KMS-11 (cell line): Measurements from ENCODE around the gene YEATS2.

Source experiments
- H2AFZ ChIP-seq: fragments of 200-600 bp; sonication (generic); 2 replicates; pipeline ENCODE4 v1.6.1; 2016; ENCODE audit warnings: antibody characterized with exemption, mixed run types, low read depth
- H3K27ac ChIP-seq: fragments of 200-600 bp; sonication (generic); 2 replicates; pipeline ENCODE4 v1.6.1; 2016; ENCODE audit warnings: mild to moderate bottlenecking, mixed run types
- H3K27me3 ChIP-seq: fragments of 200-600 bp; sonication (generic); 2 replicates; pipeline ENCODE4 v1.6.1; 2017; ENCODE audit warnings: mild to moderate bottlenecking, low read depth, mixed run types, moderate library complexity; ENCODE audit not compliant: insufficient read depth
- H3K36me3 ChIP-seq: fragments of 200-600 bp; sonication (generic); 2 replicates; pipeline ENCODE4 v1.6.1; 2017; ENCODE audit warnings: mild to moderate bottlenecking, mixed run types; ENCODE audit not compliant: insufficient read depth
- H3K4me1 ChIP-seq: fragments of 200-600 bp; sonication (generic); 2 replicates; pipeline ENCODE4 v1.6.1; 2016; ENCODE audit warnings: mild to moderate bottlenecking, low read depth, mixed run types; ENCODE audit not compliant: poor library complexity, severe bottlenecking
- H3K4me2 ChIP-seq: fragments of 200-600 bp; sonication (generic); 2 replicates; pipeline ENCODE4 v1.7.0; 2016; ENCODE audit warnings: mild to moderate bottlenecking, mixed run types
- H3K4me3 ChIP-seq: fragments of 200-600 bp; sonication (generic); IDR thresholded peaks from 2 replicates; pipeline ENCODE4 v1.6.1; 2017; ENCODE audit warnings: low read depth, low read length, mixed read lengths; ENCODE audit not compliant: insufficient read depth
- H3K79me2 ChIP-seq: fragments of 200-600 bp; sonication (generic); 2 replicates; pipeline ENCODE4 v1.6.1; 2016; ENCODE audit warnings: low read depth, mixed run types; ENCODE audit not compliant: insufficient read depth
- H3K9ac ChIP-seq: fragments of 200-600 bp; sonication (generic); 2 replicates; pipeline ENCODE4 v1.6.1; 2016; ENCODE audit warnings: mild to moderate bottlenecking, mixed run types
- H4K20me1 ChIP-seq: fragments of 200-600 bp; sonication (generic); 2 replicates; pipeline ENCODE4 v1.6.1; 2016; ENCODE audit warnings: mild to moderate bottlenecking, mixed run types; ENCODE audit not compliant: insufficient read depth
- CTCF ChIP-seq: fragments of 200-600 bp; sonication (generic); conservative IDR thresholded peaks from 2 replicates; pipeline ENCODE4 v1.6.1; 2017; ENCODE audit warnings: low read depth, mild to moderate bottlenecking, antibody characterized with exemption, low read length, moderate library complexity, mixed read lengths

Gene YEATS2

GRCh38 chr3:183766107-183766506 is 68.5 kb downstream of the YEATS2 start:
- Histone ChIP-seq H3K36me3 (peaks cover 8% of the 10 kb centered on the region; the same call in 1 of the 2 replicates), H4K20me1 (no peaks in the 10 kb centered on the region), H3K4me1 (no peaks in the 10 kb centered on the region), H3K4me2 (no peak overlapping the region), H3K4me3 (no peak overlapping the region), H3K79me2 (no peaks in the 10 kb centered on the region), H3K27me3 (no peaks in the 10 kb centered on the region), H2AFZ (no peak overlapping the region), H3K27ac (no peak overlapping the region; the same call in 1 of the 2 replicates), H3K9ac (no peak overlapping the region)
- no peak for TF ChIP-seq CTCF

GRCh38 chr3:183766745-183767606 is 69.4 kb downstream of the YEATS2 start:
- Histone ChIP-seq H3K4me2 (no peak overlapping the region), H3K9ac (no peak overlapping the region), H2AFZ (no peak overlapping the region), H3K4me1 (no peaks in the 10 kb centered on the region), H3K27me3 (no peaks in the 10 kb centered on the region), H3K27ac (no peak overlapping the region), H3K79me2 (no peaks in the 10 kb centered on the region), H4K20me1 (no peaks in the 10 kb centered on the region), H3K36me3 (peaks cover under 1% of the 10 kb centered on the region; the same call in 1 of the 2 replicates), H3K4me3 (no peak overlapping the region)
- TF ChIP-seq CTCF, result peak; percentile 88

GRCh38 chr3:183768114-183768513 is 70.5 kb downstream of the YEATS2 start:
- Histone ChIP-seq H3K79me2 (no peaks in the 10 kb centered on the region), H3K9ac (no peak overlapping the region), H3K27me3 (no peaks in the 10 kb centered on the region), H4K20me1 (no peaks in the 10 kb centered on the region), H3K27ac (no peak overlapping the region), H3K4me1 (no peaks in the 10 kb centered on the region), H3K4me2 (no peak overlapping the region), H3K4me3 (no peak overlapping the region), H2AFZ (no peak overlapping the region), H3K36me3 (no peaks in the 10 kb centered on the region)
- no peak for TF ChIP-seq CTCF

GRCh38 chr3:183769453-183769852 is 71.9 kb downstream of the YEATS2 start:
- no peaks in the 10 kb centered on the region for H3K79me2 ChIP-seq

More at GRCh38 chr3:183769453-183769852, 71.9 kb downstream of the YEATS2 start:
- no peak overlapping the region for H2AFZ ChIP-seq
- H3K36me3 ChIP-seq, result peaks cover 6% of the 10 kb centered on the region; the same call in 1 of the 2 replicates
- no peaks in the 10 kb centered on the region for H4K20me1 ChIP-seq
- no peak overlapping the region for H3K4me3 ChIP-seq
- no peaks in the 10 kb centered on the region for H3K27me3 ChIP-seq
- no peak overlapping the region for H3K4me2 ChIP-seq
- no peak overlapping the region for H3K9ac ChIP-seq
- no peaks in the 10 kb centered on the region for H3K4me1 ChIP-seq
- TF ChIP-seq CTCF, result no peak
- no peak overlapping the region for H3K27ac ChIP-seq
